ENCODE measurements around the gene IFNB1.

The IFNB1 gene

DNA sequence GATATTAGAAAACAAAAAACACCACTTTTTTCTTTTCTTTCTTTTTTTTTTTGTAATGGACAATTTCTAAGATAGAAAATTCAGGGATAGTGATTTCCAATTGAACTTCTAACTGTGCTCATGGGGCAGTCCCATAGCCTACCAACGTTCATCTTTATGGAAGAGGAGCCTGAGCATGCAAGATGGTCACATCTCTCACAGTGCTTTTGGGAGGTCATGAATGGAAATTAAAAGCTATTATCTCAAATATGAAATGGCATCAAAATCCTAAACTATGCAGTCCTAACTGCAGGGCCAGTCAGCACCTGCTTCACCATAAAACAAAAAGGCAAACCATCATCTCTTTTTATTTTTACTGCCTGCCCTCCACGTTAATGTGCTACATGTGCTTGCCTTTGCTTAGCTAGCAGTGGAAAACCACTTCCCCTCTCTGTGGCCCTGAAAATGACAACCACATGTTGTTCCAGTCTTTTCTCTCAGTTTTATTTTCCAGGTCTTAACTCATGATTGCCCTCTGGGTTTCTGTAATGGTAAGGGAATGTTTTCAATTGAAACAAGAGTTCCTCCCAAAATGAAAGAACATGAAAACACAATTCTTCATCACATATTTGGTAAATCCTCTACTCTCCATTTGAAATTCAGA, 16.7 kb downstream of the IFNB1 start:
- DNase-seq, result no peak

GRCh38 chr9:21056931-21057330, 20.8 kb downstream of the IFNB1 start:
- no peak for DNase-seq

- DNase-seq, result no peak
Measured at GRCh38 chr9:21053851-21054250, 23.9 kb downstream of the IFNB1 start.

DNA sequence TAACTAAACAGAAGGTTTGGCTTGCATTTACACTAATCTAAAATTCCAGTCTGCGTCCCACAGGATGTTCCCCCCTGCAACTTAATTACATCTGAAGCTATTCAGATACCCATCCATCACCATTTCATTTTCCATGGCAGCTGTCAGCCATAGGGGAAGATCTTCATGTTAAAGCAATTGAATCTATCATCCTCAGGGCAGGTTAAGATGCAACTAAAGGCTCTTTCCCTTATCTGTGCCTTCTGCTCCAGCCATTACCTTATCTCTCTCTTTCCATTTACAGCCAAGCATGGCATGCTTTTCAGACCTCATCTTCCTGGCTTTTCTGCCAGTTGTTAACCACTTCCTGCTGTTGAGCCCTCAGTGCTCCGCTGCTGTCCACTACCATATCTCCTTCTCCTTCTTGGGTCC, 30.5 kb downstream of the IFNB1 start:
- DNase-seq, result no peak

DNA sequence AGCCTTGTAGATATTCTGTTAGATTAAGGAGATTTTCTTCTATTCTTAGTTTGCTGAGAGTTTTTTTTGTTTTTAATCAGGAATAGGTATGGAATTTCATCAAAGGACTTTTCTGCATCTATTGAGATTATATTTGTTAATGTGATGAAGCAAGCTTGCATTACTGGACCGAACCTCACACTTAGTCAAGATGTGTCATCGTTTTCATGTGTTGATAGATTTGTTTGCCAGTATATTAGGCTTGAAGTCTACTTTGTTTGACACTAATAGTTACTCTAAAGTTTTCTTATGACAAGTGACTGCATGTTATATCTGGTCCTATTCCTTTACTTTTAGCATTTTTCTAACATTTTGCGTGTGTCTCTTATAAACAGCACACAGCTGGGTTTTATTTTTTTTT, 33.9 kb downstream of the IFNB1 start:
- DNase-seq, result no peak

DNA sequence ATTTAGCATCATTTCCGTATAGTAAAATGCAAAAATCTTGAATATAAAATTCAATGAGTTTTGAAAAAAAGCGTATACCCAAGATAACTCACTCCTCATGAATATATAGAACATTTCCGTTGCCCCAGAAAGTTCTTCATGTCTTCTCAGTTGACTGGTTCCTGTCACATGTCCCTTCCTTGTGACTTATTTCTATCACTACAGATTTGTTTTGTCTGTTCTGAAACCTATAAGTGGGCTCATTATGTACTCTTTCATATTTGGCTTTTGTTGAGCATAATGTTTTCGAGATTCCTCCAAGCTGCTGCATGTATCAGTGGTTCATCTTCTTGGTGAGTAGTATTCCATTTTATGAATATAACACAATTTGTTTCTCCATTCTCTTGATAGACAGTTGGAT, 35.3 kb downstream of the IFNB1 start:
- no peak for DNase-seq

DNA sequence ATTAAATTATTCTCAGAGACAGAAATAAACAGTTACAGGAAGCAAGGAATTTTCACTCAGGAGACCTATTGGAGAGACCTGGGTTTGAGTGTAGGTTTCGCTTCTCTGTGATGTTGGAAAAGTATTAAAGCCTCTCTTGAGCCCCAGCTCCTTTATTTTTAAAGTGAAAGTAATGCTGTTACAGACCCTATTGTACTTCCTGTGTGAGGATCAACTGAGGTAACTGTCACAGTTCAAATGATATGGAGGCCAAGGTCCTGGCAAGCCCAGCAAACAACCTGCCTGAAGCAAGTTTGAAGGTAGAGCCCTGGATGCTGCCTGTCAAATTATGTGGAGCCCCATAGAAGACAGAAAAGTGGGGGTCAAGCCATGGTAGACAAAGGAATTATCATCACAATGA, 38.4 kb downstream of the IFNB1 start:
- no peak for DNase-seq

DNA sequence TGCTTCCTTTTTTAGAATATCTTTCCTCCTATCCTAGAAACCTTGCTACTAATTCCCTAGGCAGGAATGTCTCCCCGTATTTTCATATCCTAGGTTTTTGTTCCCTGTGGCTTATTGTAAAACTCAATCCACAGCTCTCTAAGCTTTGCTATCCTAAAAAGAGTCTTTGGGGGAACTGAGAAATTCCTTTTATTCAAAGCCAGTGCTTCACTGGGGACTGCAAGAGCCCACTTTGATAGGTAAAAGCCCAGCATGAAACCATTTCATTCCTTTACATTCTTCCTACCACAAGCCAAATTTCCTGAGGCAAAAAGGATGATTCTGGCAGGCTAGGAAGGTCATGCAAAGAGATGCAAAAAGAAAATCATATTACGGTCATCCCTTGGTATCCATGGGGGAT, 40.5 kb downstream of the IFNB1 start:
- no peak for DNase-seq

- DNase-seq, result no peak
Measured at GRCh38 chr9:21031808-21032183, 45.9 kb downstream of the IFNB1 start.

- DNase-seq, result peak; percentile 43 to 44
Measured at GRCh38 chr9:21031091-21031807, 46.5 kb downstream of the IFNB1 start, which contains the start of gene HACD4. Gene HACD4, minus strand, starts transcription at chr9:21031640. Its CDS starts 50 bp downstream, at chr9:21031590.

DNA sequence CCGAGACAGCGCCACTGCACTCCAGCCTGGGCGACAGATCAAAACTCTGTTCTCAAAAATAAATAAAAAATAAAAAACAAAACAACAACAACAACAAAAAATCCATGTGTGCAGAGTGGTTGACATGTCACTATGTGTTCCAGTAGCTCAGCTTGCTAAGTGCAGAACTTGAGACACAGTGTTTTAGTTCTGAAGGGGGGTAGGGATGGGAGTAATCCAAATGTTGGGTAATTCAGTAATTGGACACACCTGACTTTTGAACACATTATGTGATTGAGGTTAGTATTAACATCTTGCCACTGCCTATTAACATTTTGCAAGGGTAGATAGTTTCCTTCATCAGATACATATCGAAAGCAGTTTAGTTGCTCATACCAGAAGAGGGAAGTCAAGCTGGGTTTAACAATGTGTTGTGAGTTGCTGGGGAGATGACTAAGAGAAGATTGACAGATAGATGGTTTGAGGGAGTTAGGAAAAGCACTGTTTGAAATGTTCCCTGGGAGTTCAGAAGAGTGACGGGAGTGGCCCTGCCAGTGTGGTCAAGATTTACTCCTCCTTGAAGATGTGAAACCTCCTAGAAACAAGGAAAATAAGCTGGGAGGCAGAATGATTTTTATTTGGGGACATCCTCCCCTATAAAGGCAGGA, 47.2 kb downstream of the IFNB1 start:
- no peak for DNase-seq

DNA sequence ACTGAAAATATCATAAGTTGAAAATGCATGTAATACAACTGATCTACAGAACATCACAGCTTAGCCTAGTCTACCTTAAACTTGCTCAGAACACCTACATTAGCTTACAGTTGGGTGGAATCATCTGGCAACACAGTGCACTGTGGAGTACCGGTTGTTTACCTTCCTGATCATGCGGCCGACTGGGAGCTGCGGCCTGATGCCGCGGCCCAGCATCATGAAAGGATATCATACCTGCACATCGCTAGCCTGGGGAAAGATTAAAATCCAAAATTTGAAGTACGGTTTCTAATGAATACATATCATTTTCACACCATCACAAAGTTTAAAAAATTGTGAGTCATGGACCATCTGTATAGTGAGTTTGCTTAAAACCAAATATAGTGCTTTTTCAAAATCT, 48.1 kb downstream of the IFNB1 start:
- DNase-seq, result no peak

- no peak for DNase-seq
Measured at GRCh38 chr9:21028466-21028865, 49.3 kb downstream of the IFNB1 start.

DNA sequence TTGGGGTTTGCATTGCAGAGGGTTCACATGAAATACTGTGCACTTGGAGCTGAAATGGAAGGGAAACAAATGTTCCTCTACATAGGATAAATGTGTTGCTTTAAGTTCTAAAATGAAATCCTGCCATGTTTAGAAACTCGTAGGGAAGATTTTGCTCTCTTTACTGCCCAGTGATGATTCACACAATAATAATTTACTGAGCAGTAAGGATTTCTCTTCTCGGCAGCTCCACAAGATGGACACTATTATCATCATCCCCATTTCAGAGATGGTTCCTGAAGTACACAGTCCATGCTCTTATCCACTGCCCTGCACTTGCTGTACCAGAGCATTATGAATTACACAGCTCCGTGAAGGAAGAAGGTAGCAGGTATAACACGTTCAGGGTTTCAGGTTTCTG, 50.4 kb downstream of the IFNB1 start:
- no peak for DNase-seq

Measured in activated CD4-positive, alpha-beta T cell treated with anti-CD3 and anti-CD28 coated beads, Interleukin-2, amount 50 U/mL, for 4 hours (primary cell).